ENCODE results near the gene CDH13.

The CDH13 gene

DNA sequence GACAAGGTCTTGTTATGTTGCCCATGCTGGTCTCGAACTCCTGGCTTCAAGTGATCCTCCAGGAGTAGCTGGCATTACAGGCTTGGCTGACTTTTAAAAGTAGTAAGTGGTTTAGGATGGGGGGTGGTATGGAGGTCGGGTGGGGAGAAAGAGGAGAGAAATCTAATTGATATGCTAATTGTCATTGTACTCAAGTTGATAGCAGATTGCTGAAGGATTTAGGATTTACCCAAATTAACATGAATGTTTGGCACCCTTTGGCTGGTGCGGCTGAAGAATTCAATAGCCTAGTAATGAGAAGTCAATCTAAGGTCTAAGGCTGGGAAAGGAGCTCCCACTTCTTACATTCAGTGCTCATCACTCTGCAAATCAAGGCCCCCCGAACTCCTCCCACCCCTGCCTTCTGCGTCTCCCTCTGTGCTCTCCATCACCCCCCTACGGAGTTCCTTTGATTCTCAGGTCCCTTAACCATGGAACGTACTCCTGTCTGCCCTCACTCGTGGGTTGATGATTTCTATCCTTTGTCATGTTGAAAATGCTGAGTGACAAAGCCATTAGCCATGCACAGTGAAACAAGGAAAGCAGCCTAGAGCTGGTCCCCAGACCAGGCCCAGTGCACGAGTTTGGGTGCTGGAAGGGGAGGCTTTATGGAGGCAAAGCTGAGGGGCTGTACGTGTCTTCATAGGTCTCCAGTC, 17.3 kb downstream of the CDH13 start:
- peaks cover 23% of the 10 kb centered on the region for H3K79me1 ChIP-seq (replicated peaks; ENCODE audit: low read length, poor library complexity, severe bottlenecking)
- no peak overlapping the region for H2BK5ac ChIP-seq (ENCODE audit: low read depth, low read length, poor library complexity, severe bottlenecking)
- H3K18ac ChIP-seq (ENCODE audit: low read depth in 1 of 2, low read length in 2 of 2) = peak overlapping the region in 1 of 2 experiments; percentile 61
- no peak overlapping the region for H3K4me3 ChIP-seq (ENCODE audit: insufficient read depth in 1 of 2, low read depth in 1 of 2, low read length in 2 of 2)
- peak overlapping the region in 1 of 2 experiments; percentile 51 for H3K23ac ChIP-seq (ENCODE audit: low read length in 2 of 2)
- no peak for DNase-seq
- H2AFZ ChIP-seq (ENCODE audit: low read depth, low read length) = no peak overlapping the region
- H3K9me3 ChIP-seq (ENCODE audit: control insufficient read depth, low read length) = no peaks in the 10 kb centered on the region
- WGBS = 71% methylated on average over 10 of the region's 10 CpGs
- H3K4me2 ChIP-seq (ENCODE audit: low read length, poor library complexity, severe bottlenecking) = no peak overlapping the region
- peaks cover 8% of the 10 kb centered on the region for H3K4me1 ChIP-seq (ENCODE audit: control insufficient read depth, insufficient read depth, low read depth, low read length)
- H2AK5ac ChIP-seq (ENCODE audit: low read length, severe bottlenecking) = peak overlapping the region; percentile 42
- H3K9ac ChIP-seq (ENCODE audit: low read length) = no peak overlapping the region
- peak overlapping the region in 1 of 2 experiments; percentile 70 for H2BK12ac ChIP-seq (ENCODE audit: low read length in 2 of 2)
- H3K27ac ChIP-seq (ENCODE audit: low read length, poor library complexity, severe bottlenecking) = no peak overlapping the region
- no peak overlapping the region for H3K14ac ChIP-seq (ENCODE audit: low read length in 2 of 2)
- H2BK120ac ChIP-seq (ENCODE audit: low read depth, low read length) = no peak overlapping the region
- H3K4ac ChIP-seq (ENCODE audit: low read depth in 1 of 2, low read length in 2 of 2) = peak overlapping the region in 1 of 2 experiments; percentile 49
- H2BK15ac ChIP-seq (ENCODE audit: low read depth, poor library complexity, severe bottlenecking) = no peak overlapping the region
- H3K36me3 ChIP-seq (ENCODE audit: control insufficient read depth in 1 of 2, insufficient read depth in 2 of 2, low read depth in 1 of 2, low read length in 2 of 2) = no peaks in the 10 kb centered on the region
- no peaks in the 10 kb centered on the region for H3K27me3 ChIP-seq (ENCODE audit: control insufficient read depth in 1 of 2, insufficient read depth in 1 of 2, low read length in 2 of 2)
- H4K91ac ChIP-seq (ENCODE audit: low read length) = peak overlapping the region; percentile 36
- H4K8ac ChIP-seq (ENCODE audit: low read length) = no peak overlapping the region

DNA sequence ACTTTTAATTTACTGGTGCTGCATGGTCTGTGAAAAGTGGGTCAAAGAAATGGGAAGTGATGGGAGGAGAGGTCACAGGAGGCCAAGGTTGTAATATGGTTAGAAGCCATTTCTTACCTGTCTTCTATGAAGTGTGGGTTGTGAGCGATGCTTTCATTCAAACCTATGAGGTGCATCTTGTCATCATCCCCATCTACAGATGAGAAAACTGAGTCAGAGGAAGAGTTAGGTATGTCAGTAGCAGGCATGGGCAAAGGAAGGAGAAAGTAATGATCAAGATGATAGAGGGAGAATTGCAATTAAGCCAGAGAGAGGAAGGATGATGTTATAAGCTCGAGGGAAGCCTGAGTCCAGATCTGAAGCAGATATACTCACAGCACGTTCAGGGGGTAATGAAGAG, 19.7 kb downstream of the CDH13 start:
- no peaks in the 10 kb centered on the region for H3K36me3 ChIP-seq (ENCODE audit: control insufficient read depth in 1 of 2, insufficient read depth in 2 of 2, low read depth in 1 of 2, low read length in 2 of 2)
- H3K23ac ChIP-seq (ENCODE audit: low read length in 2 of 2) = no peak overlapping the region
- H2BK120ac ChIP-seq (ENCODE audit: low read depth, low read length) = no peak overlapping the region
- H3K27me3 ChIP-seq (ENCODE audit: control insufficient read depth in 1 of 2, insufficient read depth in 1 of 2, low read length in 2 of 2) = no peaks in the 10 kb centered on the region
- peaks cover 2% of the 10 kb centered on the region for H3K4me1 ChIP-seq (ENCODE audit: control insufficient read depth, insufficient read depth, low read depth, low read length)
- no peak overlapping the region for H3K27ac ChIP-seq (ENCODE audit: low read length, poor library complexity, severe bottlenecking)
- H3K14ac ChIP-seq (ENCODE audit: low read length in 2 of 2) = no peak overlapping the region
- H2AK5ac ChIP-seq (ENCODE audit: low read length, severe bottlenecking) = no peak overlapping the region
- no peak overlapping the region for H3K9ac ChIP-seq (ENCODE audit: low read length)
- no peak for DNase-seq
- no peak overlapping the region for H3K4ac ChIP-seq (ENCODE audit: low read depth in 1 of 2, low read length in 2 of 2)
- H3K4me2 ChIP-seq (ENCODE audit: low read length, poor library complexity, severe bottlenecking) = no peak overlapping the region
- no peak overlapping the region for H3K4me3 ChIP-seq (ENCODE audit: insufficient read depth in 1 of 2, low read depth in 1 of 2, low read length in 2 of 2)
- H4K8ac ChIP-seq (ENCODE audit: low read length) = no peak overlapping the region
- H2BK15ac ChIP-seq (ENCODE audit: low read depth, poor library complexity, severe bottlenecking) = no peak overlapping the region
- no peak overlapping the region for H2BK5ac ChIP-seq (ENCODE audit: low read depth, low read length, poor library complexity, severe bottlenecking)
- WGBS = 90% methylated on average over 3 of the region's 3 CpGs
- H2BK12ac ChIP-seq (ENCODE audit: low read length in 2 of 2) = peak overlapping the region in 1 of 2 experiments; percentile 6
- no peak overlapping the region for H3K18ac ChIP-seq (ENCODE audit: low read depth in 1 of 2, low read length in 2 of 2)
- no peak overlapping the region for H4K91ac ChIP-seq (ENCODE audit: low read length)
- no peaks in the 10 kb centered on the region for H3K9me3 ChIP-seq (ENCODE audit: control insufficient read depth, low read length)
- H3K79me1 ChIP-seq (replicated peaks; ENCODE audit: low read length, poor library complexity, severe bottlenecking) = peaks cover 25% of the 10 kb centered on the region
- no peak overlapping the region for H2AFZ ChIP-seq (ENCODE audit: low read depth, low read length)

DNA sequence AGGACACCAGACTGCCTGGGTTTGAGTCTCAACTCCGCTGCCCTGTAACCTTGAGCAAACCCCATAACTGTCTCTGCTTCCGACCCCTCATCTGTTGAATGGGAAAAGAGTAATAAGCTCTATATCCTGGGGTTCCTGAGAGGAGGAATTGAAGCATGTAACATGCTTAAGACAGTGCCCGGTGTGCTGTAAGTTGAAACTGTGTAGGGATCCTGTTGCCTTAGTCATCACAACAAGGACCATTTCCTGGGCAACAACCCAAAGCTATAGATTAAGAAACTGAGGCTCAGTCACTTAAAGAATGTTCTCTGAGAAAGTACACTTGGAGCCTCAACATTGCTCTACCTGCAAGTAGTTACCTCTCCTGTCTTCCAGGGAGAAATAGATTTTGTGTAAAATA, 23.0 kb downstream of the CDH13 start:
- no peak overlapping the region for H3K14ac ChIP-seq (ENCODE audit: low read length in 2 of 2)
- no peaks in the 10 kb centered on the region for H3K27me3 ChIP-seq (ENCODE audit: control insufficient read depth in 1 of 2, insufficient read depth in 1 of 2, low read length in 2 of 2)
- no peak overlapping the region for H3K4ac ChIP-seq (ENCODE audit: low read depth in 1 of 2, low read length in 2 of 2)
- H2AK5ac ChIP-seq (ENCODE audit: low read length, severe bottlenecking) = peak overlapping the region; percentile 43
- H3K23ac ChIP-seq (ENCODE audit: low read length in 2 of 2) = no peak overlapping the region
- peaks cover 7% of the 10 kb centered on the region for H3K4me1 ChIP-seq (ENCODE audit: control insufficient read depth, insufficient read depth, low read depth, low read length)
- no peaks in the 10 kb centered on the region for H3K36me3 ChIP-seq (ENCODE audit: control insufficient read depth in 1 of 2, insufficient read depth in 2 of 2, low read depth in 1 of 2, low read length in 2 of 2)
- H3K4me3 ChIP-seq (ENCODE audit: insufficient read depth in 1 of 2, low read depth in 1 of 2, low read length in 2 of 2) = no peak overlapping the region
- WGBS = no CpG with 5 or more reads among the region's 3 CpGs
- no peak overlapping the region for H2BK5ac ChIP-seq (ENCODE audit: low read depth, low read length, poor library complexity, severe bottlenecking)
- no peaks in the 10 kb centered on the region for H3K9me3 ChIP-seq (ENCODE audit: control insufficient read depth, low read length)
- H2BK120ac ChIP-seq (ENCODE audit: low read depth, low read length) = no peak overlapping the region
- no peak overlapping the region for H4K8ac ChIP-seq (ENCODE audit: low read length)
- no peak overlapping the region for H4K91ac ChIP-seq (ENCODE audit: low read length)
- H3K27ac ChIP-seq (ENCODE audit: low read length, poor library complexity, severe bottlenecking) = no peak overlapping the region
- peaks cover 20% of the 10 kb centered on the region for H3K79me1 ChIP-seq (replicated peaks; ENCODE audit: low read length, poor library complexity, severe bottlenecking)
- H3K9ac ChIP-seq (ENCODE audit: low read length) = no peak overlapping the region
- no peak overlapping the region for H2BK12ac ChIP-seq (ENCODE audit: low read length in 2 of 2)
- no peak overlapping the region for H2AFZ ChIP-seq (ENCODE audit: low read depth, low read length)
- H3K4me2 ChIP-seq (ENCODE audit: low read length, poor library complexity, severe bottlenecking) = no peak overlapping the region
- DNase-seq = no peak
- H2BK15ac ChIP-seq (ENCODE audit: low read depth, poor library complexity, severe bottlenecking) = no peak overlapping the region
- no peak overlapping the region for H3K18ac ChIP-seq (ENCODE audit: low read depth in 1 of 2, low read length in 2 of 2)

DNA sequence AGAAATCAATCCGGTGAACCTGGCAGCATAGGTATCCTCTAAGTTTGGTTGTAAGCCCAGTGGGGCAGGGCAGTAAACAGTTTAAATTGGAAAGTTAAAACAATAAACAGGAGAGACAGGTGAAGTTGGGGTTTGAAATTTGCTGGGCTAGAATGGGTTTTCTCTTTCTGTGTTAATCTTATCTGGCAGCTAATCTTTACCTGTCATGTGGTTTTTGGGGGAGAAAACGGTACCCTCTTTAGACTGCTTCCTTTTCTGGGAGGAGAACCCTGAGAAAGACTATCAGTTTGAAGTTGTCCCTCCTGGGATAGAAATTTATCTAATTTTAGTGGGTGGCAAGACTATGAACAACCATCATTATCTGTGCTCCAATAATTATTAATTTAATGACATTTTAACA, 24.0 kb downstream of the CDH13 start:
- Histone ChIP-seq H4K8ac (ENCODE audit: low read length) (no peak overlapping the region), H3K4me2 (ENCODE audit: low read length, poor library complexity, severe bottlenecking) (no peak overlapping the region), H3K4ac (ENCODE audit: low read depth in 1 of 2, low read length in 2 of 2) (no peak overlapping the region), H2BK120ac (ENCODE audit: low read depth, low read length) (no peak overlapping the region), H3K4me1 (ENCODE audit: control insufficient read depth, insufficient read depth, low read depth, low read length) (peaks cover 13% of the 10 kb centered on the region), H2AFZ (ENCODE audit: low read depth, low read length) (no peak overlapping the region), H4K91ac (ENCODE audit: low read length) (no peak overlapping the region), H3K14ac (ENCODE audit: low read length in 2 of 2) (no peak overlapping the region), H3K27me3 (ENCODE audit: control insufficient read depth in 1 of 2, insufficient read depth in 1 of 2, low read length in 2 of 2) (no peaks in the 10 kb centered on the region), H2BK5ac (ENCODE audit: low read depth, low read length, poor library complexity, severe bottlenecking) (no peak overlapping the region), H3K4me3 (ENCODE audit: insufficient read depth in 1 of 2, low read depth in 1 of 2, low read length in 2 of 2) (no peak overlapping the region), H3K23ac (ENCODE audit: low read length in 2 of 2) (no peak overlapping the region), H3K18ac (ENCODE audit: low read depth in 1 of 2, low read length in 2 of 2) (no peak overlapping the region), H3K9ac (ENCODE audit: low read length) (no peak overlapping the region), H2BK15ac (ENCODE audit: low read depth, poor library complexity, severe bottlenecking) (no peak overlapping the region), H2BK12ac (ENCODE audit: low read length in 2 of 2) (no peak overlapping the region), H3K27ac (ENCODE audit: low read length, poor library complexity, severe bottlenecking) (no peak overlapping the region), H3K9me3 (ENCODE audit: control insufficient read depth, low read length) (no peaks in the 10 kb centered on the region), H3K79me1 (replicated peaks; ENCODE audit: low read length, poor library complexity, severe bottlenecking) (peaks cover 20% of the 10 kb centered on the region), H2AK5ac (ENCODE audit: low read length, severe bottlenecking) (no peak overlapping the region), H3K36me3 (ENCODE audit: control insufficient read depth in 1 of 2, insufficient read depth in 2 of 2, low read depth in 1 of 2, low read length in 2 of 2) (no peaks in the 10 kb centered on the region)
- DNase-seq = no peak
- 99% methylated on average over 2 of the region's 2 CpGs for WGBS
